DMS114 treated with DMSO at 0.1 percent for 48 hours (cell line): ENCODE measurements around the gene SPTA1.

ENCODE experiments used
- DNase-seq: peaks from one replicate; lab custom pipeline; 2025; ENCODE audit not compliant: unreplicated experiment; lab: John Stamatoyannopoulos, UW

Gene SPTA1

DNA sequence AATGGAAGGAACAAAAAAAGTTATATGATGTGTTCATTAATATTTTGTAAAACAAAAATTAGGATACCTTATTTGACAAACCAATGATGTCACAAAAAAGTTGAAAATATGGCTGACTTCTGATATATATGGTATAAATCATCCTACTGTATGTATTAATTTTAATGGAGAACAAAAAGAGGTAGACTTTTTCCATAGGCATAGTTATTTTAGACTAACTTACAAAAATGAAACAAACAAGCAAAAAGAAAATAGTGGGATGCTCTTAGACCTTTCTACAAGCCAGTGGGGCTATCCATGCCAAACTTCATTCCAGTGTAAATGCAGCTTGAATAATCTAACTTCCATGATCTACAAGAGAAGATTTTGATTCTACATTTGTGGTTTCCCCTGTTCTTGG, 522 bp upstream of the SPTA1 start:
- no peak for DNase-seq

DNA sequence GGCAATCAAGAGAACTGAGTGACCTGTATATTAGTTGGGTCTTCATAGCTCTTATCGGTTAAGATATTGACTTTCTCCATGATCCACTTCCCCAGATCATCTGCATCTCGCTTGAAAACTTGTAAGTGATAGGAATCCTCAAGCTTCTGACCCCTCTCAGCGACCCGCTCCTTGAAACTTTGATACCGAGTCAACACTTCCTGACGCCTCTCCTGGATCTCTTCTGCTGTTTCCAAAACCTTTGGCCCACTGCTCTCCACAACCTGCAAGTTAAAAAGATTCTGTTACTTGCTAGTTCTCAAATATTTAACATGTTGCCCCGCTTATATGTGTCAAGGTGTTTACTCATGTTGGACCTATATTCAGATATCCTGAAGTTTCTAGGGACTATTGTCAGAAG, 1.4 kb downstream of the SPTA1 start:
- DNase-seq, result no peak

DNA sequence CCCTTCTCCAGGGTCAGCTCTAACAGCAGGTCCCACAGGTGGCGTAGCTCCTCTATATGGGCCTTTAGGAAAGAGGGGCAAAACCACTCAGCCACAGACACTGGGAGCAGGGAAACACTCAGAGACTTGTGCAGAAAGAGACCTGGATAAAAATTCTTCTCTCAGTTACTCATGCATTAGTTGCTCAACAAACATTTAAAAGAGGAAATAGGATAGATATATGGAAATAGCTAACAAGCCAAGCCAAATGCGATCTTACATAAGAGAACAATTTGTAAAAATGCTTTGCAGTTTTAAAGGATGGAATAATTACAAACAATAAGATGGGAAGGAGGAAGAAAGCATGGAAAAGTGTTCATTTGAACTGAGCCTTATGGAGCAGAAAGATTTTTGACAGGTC, 4.9 kb downstream of the SPTA1 start:
- DNase-seq, result no peak

DNA sequence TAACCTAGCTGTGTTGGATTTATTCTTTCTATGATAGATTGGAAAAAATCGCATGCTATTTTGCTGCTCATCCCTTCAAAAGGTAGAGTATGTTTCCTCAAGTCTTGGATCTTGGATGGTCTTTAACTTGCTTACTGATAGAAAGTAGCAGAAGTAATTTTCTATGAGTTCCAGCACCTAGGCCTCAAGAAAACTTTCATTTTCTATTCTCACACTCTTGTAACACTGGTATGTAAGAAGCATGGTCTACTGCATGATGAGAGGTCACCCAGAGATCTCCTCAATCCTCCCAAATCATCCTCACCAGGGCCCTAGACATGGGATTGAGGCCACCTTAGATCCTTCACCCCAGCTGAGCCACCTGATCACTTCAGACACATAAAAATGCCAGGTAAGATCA, 7.2 kb downstream of the SPTA1 start:
- no peak for DNase-seq

DNA sequence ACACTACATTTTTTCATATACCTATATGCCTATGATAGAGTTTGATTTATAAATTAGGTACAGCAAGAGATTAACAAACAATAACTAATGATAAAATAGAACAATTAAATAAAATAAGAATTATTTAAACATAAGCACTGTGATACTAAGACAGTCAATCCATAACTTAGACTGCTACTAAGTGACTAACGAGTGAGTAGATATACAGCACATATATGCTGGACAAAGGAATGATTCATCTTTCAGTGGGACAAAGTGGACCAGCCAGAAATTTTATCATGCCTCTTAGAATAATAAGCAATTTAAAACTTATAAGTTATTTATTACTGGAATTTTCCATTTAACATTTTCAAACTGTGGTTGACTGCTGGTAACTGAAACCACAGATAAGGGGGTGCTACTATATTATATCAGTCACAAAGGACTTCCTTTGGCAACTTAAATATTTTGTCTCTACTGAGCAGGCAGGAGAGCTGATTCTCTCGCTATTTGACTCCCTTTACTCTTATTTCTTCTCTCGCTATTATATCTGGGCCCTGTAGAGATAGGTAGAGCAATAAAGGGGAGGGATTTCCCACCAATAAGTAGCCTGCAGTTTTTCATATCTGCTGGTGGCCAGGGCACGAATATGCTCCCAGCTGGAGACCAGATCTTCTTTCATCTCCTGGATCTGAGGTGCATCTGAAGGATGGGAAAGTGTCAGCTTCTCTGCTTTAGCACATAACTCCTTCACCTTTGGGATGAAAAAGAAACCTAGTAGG, 10.8 kb downstream of the SPTA1 start:
- DNase-seq, result no peak

DNA sequence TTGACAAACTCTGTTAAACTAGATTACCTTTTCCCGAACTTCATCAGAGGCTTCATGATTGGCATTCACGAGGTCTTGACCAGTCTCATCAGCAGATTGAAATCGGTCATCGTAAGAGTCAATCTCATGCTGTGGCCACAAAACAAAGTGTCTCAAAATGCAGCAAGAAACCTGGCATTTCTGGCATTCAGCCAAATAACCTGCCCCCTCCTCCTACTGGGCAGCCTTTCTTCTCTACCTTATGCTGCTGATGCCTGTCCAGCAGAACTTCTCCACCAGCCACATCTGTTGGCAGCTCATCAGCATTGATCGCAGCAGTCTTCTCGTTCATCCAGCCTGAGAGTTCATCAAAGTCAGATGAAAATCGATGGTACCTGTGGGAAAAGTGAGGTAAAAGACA, 12.2 kb downstream of the SPTA1 start:
- no peak for DNase-seq

DNA sequence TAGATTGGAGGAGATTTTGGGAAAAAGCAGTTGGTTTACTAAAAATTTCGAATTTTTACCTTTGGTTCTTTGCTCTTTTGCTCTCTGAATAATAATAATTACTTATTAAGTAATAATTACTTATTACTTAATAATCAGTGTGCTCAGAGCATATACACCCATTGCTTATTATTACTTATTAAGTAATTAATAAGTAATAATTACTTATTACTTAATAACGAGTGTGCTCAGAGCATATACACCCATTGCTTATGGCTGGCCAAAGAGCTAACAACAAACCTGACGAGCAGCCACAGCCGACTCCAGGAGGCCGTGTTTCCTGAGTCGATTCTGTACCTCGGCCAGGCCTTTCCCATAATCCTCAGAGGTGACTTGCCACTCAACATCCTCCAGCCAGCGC, 20.5 kb downstream of the SPTA1 start:
- no peak for DNase-seq

DNA sequence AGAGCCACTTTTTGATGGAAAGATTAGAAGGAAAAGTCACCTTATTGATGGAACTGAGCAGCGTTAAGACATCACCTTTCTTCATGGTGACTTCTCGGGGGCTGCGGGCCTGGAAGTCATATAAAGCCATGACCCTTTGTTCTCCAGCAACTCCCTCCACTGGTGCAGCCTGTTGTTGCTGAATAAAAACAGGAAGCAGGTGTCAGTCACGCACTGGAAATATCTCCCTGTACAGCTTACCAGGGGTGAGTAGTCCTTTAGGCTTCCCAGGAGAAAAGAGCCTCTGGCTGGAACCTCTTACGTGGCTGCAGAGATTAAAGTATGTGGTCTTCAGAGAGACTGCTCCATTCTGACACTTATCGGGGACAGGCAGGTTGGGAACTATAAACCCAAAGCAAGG, 31.9 kb downstream of the SPTA1 start:
- no peak for DNase-seq

DNA sequence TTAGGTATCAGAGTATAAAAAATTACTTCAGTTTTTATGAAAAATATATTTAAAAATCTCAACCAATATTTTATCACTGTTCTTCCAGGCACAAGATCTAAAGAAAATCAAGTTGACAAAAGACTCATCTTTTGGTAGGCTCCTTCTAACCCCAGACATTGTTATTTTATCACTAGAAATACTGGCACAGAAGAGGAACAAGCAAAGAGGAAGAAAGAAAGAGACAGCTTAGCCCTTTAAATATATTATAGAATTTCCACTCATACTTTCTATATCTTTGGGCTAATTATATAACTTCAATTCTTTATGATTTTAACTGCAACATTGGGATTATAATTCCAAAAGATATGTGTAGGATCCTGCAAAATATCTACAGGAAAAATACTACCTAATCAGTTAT, 32.4 kb downstream of the SPTA1 start:
- DNase-seq, result no peak

DNA sequence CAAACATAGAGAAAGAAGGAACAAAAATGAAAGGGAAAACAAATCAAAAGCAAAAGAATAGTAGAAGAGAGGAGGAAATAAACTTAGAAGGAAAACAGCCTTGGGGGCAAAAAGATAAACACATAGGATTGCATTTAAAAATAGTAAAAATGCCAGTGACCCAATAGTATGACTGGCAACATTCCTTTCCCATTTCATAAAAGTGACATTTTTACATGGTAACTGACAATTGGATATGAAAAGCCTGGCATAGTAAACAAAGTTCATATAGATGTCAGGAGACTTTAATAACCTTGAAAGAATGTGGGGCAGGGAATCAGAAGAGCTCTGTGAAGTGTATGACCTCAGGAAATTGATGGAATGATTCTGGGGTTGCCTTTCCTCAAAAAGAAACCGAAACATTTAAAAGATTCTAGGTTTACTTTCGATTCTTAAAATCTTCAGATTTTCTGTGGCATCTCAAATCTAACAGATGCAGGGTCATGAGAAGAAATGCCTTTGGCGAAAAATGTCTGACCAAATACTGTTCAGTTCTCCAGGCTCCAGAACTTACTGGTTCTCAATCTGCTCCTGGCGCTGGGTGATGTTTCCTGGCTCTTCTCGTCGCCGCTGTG, 33.7 kb downstream of the SPTA1 start:
- no peak for DNase-seq

DNA sequence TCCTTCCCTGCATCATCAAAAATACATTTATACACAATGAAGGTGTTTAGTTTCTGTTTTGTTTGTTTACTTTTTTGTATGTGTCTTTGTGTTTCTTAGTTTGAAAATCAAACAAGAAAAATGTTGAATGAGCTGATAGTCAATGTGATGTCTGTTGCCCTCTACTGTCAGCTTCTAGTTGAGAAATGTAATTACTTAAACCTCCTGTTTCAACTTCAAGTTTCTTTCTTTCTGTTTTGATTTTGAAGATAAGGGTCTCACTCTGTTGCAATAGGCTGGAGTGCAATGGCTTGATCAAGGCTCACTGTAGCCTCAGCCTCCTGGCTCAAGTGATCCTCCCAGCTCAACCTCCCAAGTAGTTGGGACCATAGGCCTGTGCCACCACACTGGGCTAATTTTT, 37.5 kb downstream of the SPTA1 start:
- DNase-seq, result no peak

DNA sequence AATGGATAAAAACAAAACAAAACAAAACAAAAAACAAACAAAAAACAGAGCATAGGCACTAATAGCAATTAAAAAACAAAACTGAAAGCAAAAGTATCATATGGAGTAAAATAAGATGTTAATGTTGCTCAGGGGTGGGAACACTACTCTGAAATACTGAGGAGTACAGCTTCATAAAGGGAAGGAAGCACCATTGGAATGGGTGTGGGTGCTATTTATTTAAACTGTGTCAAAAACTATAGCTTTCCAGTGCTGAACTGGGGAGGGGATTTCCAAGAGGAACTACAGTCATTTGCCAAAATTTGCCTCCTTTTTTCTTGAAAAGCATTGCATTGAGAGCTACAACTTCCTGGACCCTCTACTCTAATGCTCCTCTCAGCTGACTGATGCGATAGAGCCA, 40.0 kb downstream of the SPTA1 start:
- DNase-seq, result no peak

DNA sequence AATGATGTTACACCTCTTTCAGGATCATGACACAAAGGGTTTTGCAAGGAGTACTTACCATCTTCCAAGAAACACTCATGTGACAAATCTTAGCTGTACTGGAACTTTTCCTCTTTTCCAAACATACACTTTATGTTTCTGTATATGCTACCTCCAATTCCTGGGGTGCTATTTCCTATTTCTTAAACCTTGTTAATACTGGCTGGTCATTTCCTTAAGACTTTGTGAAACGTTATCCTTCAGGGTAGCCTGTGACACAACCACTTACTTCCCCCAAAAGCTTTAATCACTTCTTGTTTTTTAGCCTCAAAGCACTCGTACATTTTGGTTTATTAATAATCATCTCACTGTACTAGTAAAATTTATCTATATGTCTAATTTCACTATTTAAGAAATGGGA, 42.1 kb downstream of the SPTA1 start:
- no peak for DNase-seq

DNA sequence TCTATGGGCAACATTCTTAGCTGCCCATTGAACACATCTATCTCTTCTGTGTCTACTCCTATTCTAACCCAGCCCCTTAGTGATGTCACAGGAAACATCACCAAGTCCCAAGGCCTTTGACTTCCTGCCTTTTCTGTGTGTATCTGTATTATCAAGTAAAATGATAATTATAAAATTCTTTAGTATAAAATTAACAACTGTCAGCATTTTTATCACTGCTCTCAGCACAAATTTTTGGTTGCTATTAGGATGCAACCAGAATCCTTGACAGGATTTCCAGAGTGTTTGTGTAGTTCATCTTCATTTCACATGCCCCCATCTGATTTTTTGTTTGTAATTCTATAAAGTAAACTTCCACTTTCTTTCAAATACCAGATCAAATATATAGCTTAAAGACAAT, 47.6 kb downstream of the SPTA1 start:
- DNase-seq, result no peak

DNA sequence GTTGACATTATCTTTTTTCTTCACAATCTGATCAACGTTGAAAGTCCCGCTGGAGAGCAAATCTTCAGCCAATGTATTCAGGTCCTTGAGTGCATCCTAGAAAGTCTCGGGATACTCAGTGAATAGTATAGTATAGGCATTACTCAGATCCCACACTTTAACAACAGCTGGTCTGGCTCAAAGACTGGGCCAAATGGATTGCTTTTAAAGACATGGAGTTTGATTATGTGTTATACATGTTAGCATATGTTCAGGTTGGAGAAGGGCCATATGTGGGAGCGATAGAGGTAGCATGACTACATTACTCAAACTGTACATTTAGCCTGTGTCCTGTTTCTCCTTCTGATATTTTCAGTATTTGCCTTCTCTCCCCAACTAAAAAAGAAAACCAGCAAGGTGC, 48.4 kb downstream of the SPTA1 start:
- no peak for DNase-seq

DNA sequence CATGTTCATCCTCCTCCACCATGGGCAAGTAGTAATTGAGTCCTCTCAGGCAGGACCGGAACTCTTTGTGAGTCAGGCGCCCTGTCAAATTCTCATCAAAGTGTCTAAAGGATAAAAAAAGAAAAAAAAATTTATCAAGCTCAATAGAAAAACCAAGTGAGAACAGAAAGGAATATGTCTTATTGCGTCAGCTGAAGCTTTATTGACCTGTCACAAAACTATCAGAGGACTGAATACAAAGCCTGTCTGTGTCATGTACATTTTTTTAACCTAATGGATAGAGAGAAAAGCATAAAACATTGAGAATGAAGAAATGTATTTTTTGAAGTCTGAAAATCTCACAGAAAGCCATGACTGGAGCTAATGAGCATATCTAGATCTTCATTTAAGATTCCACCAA, 72.8 kb downstream of the SPTA1 start:
- DNase-seq, result no peak

DNA sequence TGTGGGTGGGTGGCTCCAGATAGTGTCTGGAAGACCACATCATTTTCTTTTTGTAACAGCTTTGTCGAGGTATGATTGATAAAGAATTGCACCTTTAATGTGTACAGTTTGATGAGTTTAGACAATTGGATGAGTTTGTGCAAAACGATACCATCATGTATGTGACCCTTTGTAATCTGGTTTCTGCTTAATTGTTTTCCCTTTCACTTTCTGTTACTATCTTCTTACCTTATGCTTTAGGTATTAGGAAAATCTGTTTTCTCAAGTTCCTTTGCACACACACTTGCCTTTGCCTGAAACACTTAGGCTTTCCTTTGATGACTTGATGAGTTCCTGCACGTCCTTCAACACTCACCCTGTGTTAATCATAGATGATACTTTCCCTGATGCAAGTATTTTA, 74.6 kb downstream of the SPTA1 start:
- DNase-seq, result no peak

DNA sequence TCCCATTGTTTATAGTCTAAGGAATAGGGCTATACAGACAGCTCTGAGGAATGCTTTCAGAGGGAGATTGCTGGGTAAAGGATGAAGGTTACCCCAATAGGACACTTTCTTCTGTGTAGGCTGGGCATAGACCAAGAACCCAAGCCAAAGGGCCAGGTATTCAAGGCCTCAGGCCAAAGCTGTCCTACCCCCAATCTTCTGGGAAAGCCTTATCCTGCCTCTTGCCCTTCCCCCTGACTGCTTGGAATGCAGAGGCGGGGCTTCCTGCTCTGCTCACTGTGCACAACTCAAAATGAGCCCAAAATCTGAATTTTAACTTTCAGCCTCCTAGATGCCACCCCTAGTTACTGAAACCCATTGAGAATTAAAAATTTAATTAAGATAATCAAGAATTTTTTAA, 79.2 kb downstream of the SPTA1 start:
- no peak for DNase-seq

DNA sequence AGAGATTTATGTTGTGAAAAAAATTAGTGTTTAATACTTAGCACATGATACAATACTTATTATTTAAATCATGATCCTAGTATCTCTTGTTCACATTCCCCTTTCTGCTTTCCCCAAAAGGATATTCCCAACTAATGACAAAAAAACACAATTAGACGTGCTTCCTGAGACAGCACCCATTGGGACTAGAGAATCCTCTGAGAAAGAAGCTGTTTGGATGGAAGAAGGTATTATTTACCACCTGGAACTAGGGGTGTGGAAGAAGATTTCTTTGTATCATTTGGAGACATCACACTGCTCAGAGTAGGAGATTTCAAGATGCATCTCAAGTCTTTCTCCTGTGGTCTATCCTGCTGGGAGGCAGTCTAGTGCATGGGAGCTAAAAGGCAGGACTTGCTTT, 81.5 kb downstream of the SPTA1 start, which contains the start of gene OR10Z1:
Gene OR10Z1 (plus strand): TSS at position 301 of the 400 bp plus-strand sequence. CDS start 1,171 bp downstream, outside the sequence.
- DNase-seq, result no peak

DNA sequence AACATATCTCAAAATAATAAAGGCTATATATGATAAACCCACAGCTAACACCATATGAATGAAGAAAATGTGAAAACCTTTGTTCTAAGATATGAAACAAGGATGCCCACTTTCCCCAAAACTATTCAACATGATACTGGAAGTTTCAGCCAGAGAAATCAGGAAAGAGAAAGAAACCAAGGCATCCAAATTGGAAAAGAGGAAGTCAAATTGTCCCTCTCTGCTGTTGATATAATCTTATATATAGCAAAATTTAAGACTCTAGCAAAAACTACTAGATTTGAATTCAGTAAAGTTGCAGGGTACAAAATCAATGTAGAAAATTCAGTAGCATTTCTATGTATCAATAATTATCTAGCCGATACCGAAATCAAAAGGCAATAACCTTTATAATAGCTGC, 85.8 kb downstream of the SPTA1 start:
- no peak for DNase-seq

DNA sequence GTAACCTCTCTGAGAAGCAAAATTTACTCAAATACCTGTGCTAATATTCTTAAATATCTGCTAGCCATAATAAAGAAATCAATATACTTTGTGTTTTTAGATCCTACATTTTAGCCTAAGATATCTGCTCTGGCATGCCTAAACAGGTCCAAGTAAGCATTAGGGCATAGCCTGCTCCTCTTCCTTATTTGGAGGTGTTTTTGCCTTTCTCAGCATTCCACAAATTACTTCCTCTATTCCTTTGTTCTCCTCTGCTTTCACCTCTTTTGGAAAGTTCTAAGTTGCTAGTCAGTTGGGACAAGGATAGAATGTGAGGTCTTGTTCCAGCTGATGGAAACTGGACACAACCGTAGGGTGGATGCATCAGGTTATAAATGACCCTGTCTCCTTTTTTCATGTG, 99.6 kb downstream of the SPTA1 start:
- no peak for DNase-seq

DNA sequence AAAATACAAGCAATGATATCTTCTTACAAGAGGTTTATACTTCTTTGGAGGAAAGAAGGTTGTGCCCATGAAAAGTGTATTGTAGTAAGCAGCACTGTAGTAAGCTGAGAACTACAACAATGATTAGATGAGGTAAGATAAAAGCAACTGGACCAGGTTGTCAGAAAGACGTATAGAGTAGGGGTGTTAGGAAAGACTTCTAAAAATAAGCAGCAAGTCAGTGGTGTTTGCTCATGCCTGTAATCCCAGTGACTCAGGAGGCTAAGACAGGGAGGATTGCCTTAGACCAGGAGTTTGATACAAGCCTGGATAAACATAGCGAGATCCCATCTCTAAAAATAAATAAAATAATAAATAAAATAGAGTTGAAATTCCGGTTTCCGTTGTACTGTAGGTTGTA, 102.6 kb downstream of the SPTA1 start:
- DNase-seq, result no peak

DNA sequence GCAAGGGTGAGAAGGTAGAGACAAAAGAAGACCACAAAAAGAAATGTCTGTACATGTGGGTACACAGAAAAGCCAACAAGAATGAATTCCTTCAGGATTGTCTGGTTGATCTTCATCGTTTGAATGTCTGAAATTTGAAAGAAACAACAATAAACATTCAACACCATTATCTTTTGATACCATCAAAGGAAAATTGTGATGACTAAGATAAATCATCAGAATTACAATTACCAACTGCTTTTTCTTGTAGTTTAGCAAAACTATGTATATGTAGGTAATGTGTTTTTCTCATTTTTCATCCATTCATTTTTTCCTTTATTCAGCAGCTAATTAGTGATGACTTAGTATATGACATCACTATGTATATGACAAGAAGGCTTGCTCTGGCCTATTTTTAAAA, 106.8 kb downstream of the SPTA1 start, which contains the start of gene OR10X1:
Gene OR10X1 (minus strand): TSS at position 167 of the 400 bp plus-strand sequence. CDS start 0 bp downstream, at position 167.
- no peak for DNase-seq
